ENCODE data around the gene KIR3DL3.
"Not testable (repeated sequence)": the region's sequence is repeated elsewhere in the genome, so short reads cannot be mapped to it uniquely, and the experiment has no call there.

The KIR3DL3 gene

DNA sequence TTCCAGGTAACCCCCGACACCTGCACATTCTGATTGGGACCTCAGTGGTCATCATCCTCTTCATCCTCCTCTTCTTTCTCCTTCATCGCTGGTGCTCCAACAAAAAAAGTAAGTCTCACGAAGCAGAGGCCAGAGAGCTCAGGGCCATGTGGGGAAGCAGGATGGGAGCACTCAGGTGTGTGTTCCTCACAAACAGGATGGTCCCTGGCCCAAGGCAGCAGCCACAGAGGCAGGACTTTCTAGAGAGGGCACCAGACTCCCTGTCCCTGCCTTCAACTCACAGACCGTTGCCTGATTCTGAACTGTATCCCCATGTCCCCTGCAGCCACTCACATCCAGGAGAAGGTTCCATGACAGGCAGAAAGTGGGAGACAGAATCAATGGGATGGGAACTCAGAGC lies 58.7 kb downstream of the KIR3DL3 start:
- DNase-seq (ENCODE audit: low read depth in 2 of 2) = not testable (repeated sequence)
